ENCODE results near the gene CEP128. TPM values are rescaled to one million over a fixed set of nuclear protein-coding genes. Genes with fewer than 3 reads are reported as not detected.

Gene CEP128
- total RNA-seq, 4 donors from 2014 or later, result 0.82 to 3.6 (median 1.6) TPM

GRCh38 chr14:80942191-80942600, 658 bp upstream of the CEP128 start:
- intact Hi-C loops (cut with DNase I; ENCODE audit: low total_unique reads), result loop anchor here (5.0 kb wide), 2 partner anchors 275 to 590 kb away; partner anchors contain the start of gene SEL1L
- TF ChIP-seq CTCF (IDR thresholded peaks at IDR 0.05 in 4 of 5, conservative IDR thresholded peaks at IDR 0.05 in 1 of 5), result no peak
- no peak for TF ChIP-seq POLR2A (IDR thresholded peaks at IDR 0.05)
- DNase-seq, result no peak
- H3K4me1 ChIP-seq, result peaks cover 5 to 8% of the 10 kb centered on the region in 2 donors
- H3K27me3 ChIP-seq, result no peaks in the 10 kb centered on the region
- in situ Hi-C loops (cut with MboI; ENCODE audit: low sequenced_read_pairs in 4 of 4), result loop anchor here in 1 of 4 donors (10.0 kb wide), 1 partner anchor 233 kb away; no protein-coding TSS in a partner anchor
- H3K9me3 ChIP-seq, result no peaks in the 10 kb centered on the region
- ATAC-seq, result peak in 1 of 2 donors; percentile 20
- H3K4me3 ChIP-seq, result peak overlapping the region; percentile 61 to 85 (median 80)
- peak overlapping the region; percentile 70 to 79 (median 74) for H3K27ac ChIP-seq
- H3K36me3 ChIP-seq, result no peaks in the 10 kb centered on the region

- no peaks in the 10 kb centered on the region for H3K27me3 ChIP-seq
- H3K9me3 ChIP-seq, result no peaks in the 10 kb centered on the region
- H3K27ac ChIP-seq, result no peak overlapping the region
- no peak for ATAC-seq
- peaks cover 5 to 8% of the 10 kb centered on the region in 2 donors for H3K4me1 ChIP-seq
- no peak for TF ChIP-seq CTCF (IDR thresholded peaks at IDR 0.05 in 4 of 5, conservative IDR thresholded peaks at IDR 0.05 in 1 of 5)
- no peak for TF ChIP-seq POLR2A (IDR thresholded peaks at IDR 0.05)
- no peak for DNase-seq
- no peak overlapping the region for H3K4me3 ChIP-seq
- intact Hi-C loops (cut with DNase I; ENCODE audit: low total_unique reads), result loop anchor here (5.0 kb wide), 2 partner anchors 277 to 592 kb away; partner anchors contain the start of gene SEL1L
- no peaks in the 10 kb centered on the region for H3K36me3 ChIP-seq
- in situ Hi-C loops (cut with MboI; ENCODE audit: low sequenced_read_pairs in 4 of 4), result loop anchor here in 1 of 4 donors (10.0 kb wide), 1 partner anchor 235 kb away; no protein-coding TSS in a partner anchor
Observed at GRCh38 chr14:80940146-80940545, 1.4 kb downstream of the CEP128 start.

- Histone ChIP-seq H3K9me3 (no peaks in the 10 kb centered on the region), H3K36me3 (no peaks in the 10 kb centered on the region), H3K4me3 (no peak overlapping the region), H3K27me3 (no peaks in the 10 kb centered on the region), H3K27ac (no peak overlapping the region), H3K4me1 (no peaks in the 10 kb centered on the region)
- in situ Hi-C loops (cut with MboI; ENCODE audit: low sequenced_read_pairs in 4 of 4), result no loop called here
- TF ChIP-seq POLR2A (IDR thresholded peaks at IDR 0.05) (no peak), CTCF (IDR thresholded peaks at IDR 0.05 in 4 of 5, conservative IDR thresholded peaks at IDR 0.05 in 1 of 5) (no peak)
- intact Hi-C loops (cut with DNase I; ENCODE audit: low total_unique reads), result no loop called here
- ATAC-seq (no peak), DNase-seq (no peak)
Observed at GRCh38 chr14:80933686-80934085, 7.9 kb downstream of the CEP128 start.

GRCh38 chr14:80933282-80933681, 8.3 kb downstream of the CEP128 start:
- in situ Hi-C loops (cut with MboI; ENCODE audit: low sequenced_read_pairs in 4 of 4), result no loop called here
- TF ChIP-seq CTCF (IDR thresholded peaks at IDR 0.05 in 4 of 5, conservative IDR thresholded peaks at IDR 0.05 in 1 of 5) (no peak), POLR2A (IDR thresholded peaks at IDR 0.05) (no peak)
- H3K4me1 ChIP-seq, result no peaks in the 10 kb centered on the region
- no peaks in the 10 kb centered on the region for H3K36me3 ChIP-seq
- no peak for ATAC-seq
- no peaks in the 10 kb centered on the region for H3K27me3 ChIP-seq
- H3K27ac ChIP-seq, result no peak overlapping the region
- no peaks in the 10 kb centered on the region for H3K9me3 ChIP-seq
- intact Hi-C loops (cut with DNase I; ENCODE audit: low total_unique reads), result no loop called here
- no peak overlapping the region for H3K4me3 ChIP-seq
- DNase-seq, result no peak

All from gastrocnemius medialis (tissue), 4 donors.